ENCODE measurements around the gene NUP98. TPM values are rescaled to one million over a fixed set of nuclear protein-coding genes. Genes with fewer than 3 reads are reported as not detected.

The NUP98 gene
- total and polyA plus RNA-seq, 2 of the 13 experiments (the other 11 are each of a cell fraction or from before 2014, with no cell fraction given): 76.6 to 85.3 TPM

DNA sequence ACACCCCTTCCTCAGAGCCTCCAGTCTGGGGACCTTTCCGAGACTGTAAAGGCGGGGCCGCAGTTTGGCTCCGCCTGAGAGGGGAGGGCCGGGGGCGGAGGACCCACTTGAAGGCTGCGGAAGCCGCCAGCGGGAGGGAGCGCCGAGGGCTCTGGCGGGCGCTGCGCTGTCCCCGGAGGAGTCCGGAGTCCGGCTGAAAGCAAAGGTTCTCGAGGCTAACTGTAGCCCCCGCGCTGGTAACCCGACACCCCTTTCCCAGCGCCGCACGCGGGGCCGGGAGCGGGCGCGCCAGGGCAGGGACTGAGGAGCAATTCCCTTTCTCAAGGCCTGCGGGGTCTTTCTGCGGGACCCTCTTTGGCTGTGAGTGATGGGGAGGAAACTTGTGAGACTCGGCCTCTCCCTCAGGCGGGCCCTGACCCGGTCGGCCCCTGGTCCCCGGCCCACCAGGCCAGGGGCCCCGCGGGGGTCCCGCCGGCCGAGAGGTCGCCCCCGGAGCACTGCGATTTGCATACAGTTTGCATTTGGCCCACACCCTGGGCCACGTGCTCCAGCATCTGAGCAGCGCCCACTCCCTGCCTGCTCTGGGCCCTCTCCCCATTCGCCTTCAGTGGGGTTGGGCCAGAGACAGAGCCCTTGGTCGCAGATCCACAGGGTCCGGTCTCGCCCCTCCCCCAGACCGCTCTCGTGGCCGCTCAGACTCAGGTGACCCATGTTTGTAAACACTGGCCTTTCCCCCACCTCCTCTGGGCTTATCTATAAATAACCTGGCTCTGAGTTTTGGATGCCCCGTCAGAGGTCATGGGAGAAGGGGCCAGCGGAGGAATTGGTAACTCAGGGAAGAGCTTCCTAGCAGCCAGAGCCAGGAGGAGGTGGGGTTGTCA lies 155.0 kb downstream of the NUP98 start (continued):
- TF ChIP-seq ARHGAP35 (CRISPR knock-in tag; IDR thresholded peaks at IDR 0.05; ENCODE audit: borderline replicate concordance): no peak
- TF ChIP-seq MYPOP (CRISPR knock-in tag; IDR thresholded peaks at IDR 0.05): peak; percentile 88; the same call in 1 of the 2 replicates
- TF ChIP-seq ZNF839 (CRISPR knock-in tag; IDR thresholded peaks at IDR 0.05; ENCODE audit: borderline replicate concordance): no peak
- TF ChIP-seq, protein P1, sequence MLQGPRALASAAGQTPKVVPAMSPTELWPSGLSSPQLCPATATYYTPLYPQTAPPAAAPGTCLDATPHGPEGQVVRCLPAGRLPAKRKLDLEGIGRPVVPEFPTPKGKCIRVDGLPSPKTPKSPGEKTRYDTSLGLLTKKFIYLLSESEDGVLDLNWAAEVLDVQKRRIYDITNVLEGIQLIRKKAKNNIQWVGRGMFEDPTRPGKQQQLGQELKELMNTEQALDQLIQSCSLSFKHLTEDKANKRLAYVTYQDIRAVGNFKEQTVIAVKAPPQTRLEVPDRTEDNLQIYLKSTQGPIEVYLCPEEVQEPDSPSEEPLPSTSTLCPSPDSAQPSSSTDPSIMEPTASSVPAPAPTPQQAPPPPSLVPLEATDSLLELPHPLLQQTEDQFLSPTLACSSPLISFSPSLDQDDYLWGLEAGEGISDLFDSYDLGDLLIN (CRISPR knock-in tag; IDR thresholded peaks at IDR 0.05; ENCODE audit: borderline replicate concordance): no peak
- TF ChIP-seq RERE (CRISPR knock-in tag; IDR thresholded peaks at IDR 0.05; ENCODE audit: low read depth): no peak
- TF ChIP-seq, protein P2, sequence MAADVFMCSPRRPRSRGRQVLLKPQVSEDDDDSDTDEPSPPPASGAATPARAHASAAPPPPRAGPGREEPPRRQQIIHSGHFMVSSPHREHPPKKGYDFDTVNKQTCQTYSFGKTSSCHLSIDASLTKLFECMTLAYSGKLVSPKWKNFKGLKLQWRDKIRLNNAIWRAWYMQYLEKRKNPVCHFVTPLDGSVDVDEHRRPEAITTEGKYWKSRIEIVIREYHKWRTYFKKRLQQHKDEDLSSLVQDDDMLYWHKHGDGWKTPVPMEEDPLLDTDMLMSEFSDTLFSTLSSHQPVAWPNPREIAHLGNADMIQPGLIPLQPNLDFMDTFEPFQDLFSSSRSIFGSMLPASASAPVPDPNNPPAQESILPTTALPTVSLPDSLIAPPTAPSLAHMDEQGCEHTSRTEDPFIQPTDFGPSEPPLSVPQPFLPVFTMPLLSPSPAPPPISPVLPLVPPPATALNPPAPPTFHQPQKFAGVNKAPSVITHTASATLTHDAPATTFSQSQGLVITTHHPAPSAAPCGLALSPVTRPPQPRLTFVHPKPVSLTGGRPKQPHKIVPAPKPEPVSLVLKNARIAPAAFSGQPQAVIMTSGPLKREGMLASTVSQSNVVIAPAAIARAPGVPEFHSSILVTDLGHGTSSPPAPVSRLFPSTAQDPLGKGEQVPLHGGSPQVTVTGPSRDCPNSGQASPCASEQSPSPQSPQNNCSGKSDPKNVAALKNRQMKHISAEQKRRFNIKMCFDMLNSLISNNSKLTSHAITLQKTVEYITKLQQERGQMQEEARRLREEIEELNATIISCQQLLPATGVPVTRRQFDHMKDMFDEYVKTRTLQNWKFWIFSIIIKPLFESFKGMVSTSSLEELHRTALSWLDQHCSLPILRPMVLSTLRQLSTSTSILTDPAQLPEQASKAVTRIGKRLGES (CRISPR knock-in tag; IDR thresholded peaks at IDR 0.05; ENCODE audit: borderline replicate concordance): no peak
- 0 out of 2 replicates have a peak, but pooled peaks have one; percentile 17 for TF ChIP-seq ISL2 (CRISPR knock-in tag; IDR thresholded peaks at IDR 0.05)
- peak; percentile 41; the same call in 1 of the 2 replicates for TF ChIP-seq ZNF512B (CRISPR knock-in tag; IDR thresholded peaks at IDR 0.05; ENCODE audit: borderline replicate concordance)
- 0 out of 2 replicates have a peak, but pooled peaks have one; percentile 16 for TF ChIP-seq ZNF629 (CRISPR knock-in tag; conservative IDR thresholded peaks at IDR 0.05)
- TF ChIP-seq NFIB (CRISPR knock-in tag; IDR thresholded peaks at IDR 0.05; ENCODE audit: borderline replicate concordance): no peak
- TF ChIP-seq, protein P3, sequence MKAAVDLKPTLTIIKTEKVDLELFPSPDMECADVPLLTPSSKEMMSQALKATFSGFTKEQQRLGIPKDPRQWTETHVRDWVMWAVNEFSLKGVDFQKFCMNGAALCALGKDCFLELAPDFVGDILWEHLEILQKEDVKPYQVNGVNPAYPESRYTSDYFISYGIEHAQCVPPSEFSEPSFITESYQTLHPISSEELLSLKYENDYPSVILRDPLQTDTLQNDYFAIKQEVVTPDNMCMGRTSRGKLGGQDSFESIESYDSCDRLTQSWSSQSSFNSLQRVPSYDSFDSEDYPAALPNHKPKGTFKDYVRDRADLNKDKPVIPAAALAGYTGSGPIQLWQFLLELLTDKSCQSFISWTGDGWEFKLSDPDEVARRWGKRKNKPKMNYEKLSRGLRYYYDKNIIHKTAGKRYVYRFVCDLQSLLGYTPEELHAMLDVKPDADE (CRISPR knock-in tag; IDR thresholded peaks at IDR 0.05): no peak
